HG03457 (cell line): ENCODE measurements around the gene PUM1.
"Not testable (repeated sequence)": the region's sequence is repeated elsewhere in the genome, so short reads cannot be mapped to it uniquely, and the experiment has no call there.

Source experiments
- ATAC-seq: cut with Tn5 transposase; IDR thresholded peaks from one replicate; pipeline ENCODE4 v1.9.1; 2021; ENCODE audit warnings: moderate number of reproducible peaks; ENCODE audit not compliant: unreplicated experiment

PUM1 gene

DNA sequence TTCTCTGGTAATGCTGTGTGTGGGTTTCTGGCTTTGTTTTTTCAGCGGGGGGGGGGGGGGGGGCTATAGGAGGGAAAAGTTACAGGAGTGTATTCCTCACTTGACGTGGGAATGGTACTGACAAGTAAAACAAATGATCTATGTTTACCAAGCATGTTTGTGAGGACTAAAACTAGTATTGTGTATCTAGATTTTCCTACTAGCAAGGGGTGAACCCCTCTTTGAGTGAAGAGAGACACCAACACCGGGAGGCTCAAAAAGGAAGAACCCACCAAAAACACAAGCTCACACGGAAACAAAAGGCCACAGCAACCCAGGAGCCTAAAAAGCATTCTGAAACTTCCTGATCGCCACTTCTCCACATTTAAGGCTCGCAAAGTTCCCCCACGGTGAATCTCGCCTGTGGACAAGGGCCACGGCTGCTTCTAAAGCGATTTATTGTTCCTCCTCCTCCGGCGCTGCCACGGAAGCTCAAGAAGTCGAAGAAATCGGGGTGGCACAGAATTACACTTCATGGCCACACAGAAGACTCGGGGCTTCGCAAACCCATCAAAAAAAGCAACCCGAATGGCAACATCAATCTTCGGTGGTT lies 703 bp downstream of the PUM1 start:
- no peak for ATAC-seq

DNA sequence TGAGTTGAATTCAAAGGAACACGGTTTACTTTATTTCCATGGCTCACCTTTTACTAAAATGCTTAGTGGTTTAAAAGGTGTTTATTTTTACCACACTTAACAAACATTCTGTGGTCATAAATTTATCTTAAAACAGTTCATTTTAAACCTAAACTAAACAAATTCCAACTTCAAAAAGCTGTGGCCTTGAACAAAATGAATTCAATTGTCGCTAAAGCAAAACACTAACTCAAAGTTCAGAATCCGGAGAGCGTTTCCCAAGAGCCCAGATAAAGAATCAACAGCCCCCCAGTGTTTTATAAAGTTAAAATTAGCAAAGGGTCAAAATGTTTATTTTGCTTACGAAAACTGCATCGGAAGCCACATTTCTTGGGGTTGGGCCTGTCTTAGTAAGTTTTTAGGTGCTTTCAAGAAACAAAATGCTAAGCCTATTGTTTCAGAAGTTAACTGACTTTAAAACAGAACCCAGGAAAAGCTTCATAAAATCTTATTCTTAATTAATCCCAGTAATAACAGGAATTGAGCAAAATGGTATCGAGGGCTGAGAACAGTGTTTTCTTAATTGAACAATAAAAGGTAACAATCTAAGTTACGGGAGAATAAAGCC lies 1.3 kb downstream of the PUM1 start:
- no peak for ATAC-seq

DNA sequence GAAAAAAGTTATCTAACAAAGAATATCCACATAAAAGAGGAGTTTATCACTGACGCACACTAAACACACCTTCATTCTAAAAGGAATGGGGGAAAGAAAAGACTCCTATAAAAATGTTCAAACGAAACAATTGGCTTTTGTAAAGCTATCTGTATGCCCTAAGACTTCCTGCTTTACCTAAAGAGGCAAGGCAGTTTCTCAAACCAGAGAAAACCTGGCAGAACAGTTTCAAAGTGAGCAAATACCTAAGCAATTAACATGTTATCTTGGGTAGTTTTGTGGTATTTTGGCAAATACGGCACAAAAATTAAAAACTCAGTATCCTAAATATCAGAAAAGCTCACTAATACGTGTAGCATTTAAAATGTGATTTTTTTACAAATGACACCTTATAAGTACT lies 1.9 kb downstream of the PUM1 start:
- no peak for ATAC-seq

DNA sequence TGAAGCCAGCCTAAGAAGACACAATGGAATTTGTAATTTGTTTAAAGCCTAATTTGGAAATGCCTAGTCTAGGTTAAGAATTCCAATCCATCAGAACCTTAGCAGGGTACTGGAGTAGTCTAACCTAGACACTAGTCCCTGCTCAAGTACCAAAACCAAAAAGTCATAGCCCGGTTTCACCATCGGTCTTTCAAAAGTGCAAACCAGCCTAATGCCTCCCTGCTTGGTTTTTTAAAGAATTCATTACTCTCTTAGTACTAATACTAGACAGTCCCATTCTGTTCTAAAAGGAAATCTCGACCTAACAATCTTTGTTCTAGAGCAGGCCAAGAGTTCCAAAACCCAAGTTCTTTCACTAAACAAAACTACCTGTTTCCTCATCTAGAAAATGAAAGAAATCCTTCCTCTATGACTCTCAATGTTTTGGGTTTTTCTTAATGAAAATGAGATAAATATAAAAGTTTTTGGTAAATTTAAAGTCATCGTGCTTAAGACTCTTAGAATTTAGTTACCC lies 2.6 kb downstream of the PUM1 start:
- ATAC-seq = no peak

DNA sequence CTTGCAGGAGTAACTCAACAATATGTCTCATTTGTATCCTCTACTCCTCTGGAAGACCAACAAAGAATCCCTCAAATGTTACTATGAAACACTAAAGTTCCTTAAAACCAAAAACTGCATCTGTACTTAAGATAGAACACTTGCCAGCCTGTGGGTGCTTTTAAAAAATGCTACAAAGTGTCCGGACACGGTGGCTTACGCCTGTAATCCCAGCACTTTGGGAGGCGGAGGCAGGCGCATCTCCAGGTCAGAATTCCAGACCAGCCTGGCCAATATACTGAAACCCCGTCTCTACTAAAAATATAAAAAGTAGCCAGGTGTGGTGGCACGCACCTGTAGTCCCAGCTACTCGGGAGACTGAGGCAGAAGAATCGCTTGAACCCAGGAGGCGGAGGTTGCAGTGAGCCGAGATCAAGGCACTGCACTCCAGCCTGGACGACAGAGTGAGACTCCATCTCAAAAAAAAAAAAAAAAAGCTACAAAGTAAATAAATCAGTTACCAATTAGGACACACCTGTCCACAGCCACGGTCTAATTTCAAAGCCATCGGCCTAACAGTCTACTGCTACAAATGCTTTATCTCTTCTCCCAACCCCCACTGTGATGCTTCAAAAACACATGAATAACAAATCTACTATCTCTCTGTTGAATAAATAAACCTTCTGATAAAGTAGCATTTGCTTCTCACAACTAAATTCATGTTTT lies 3.2 kb downstream of the PUM1 start:
- not testable (repeated sequence) for ATAC-seq

DNA sequence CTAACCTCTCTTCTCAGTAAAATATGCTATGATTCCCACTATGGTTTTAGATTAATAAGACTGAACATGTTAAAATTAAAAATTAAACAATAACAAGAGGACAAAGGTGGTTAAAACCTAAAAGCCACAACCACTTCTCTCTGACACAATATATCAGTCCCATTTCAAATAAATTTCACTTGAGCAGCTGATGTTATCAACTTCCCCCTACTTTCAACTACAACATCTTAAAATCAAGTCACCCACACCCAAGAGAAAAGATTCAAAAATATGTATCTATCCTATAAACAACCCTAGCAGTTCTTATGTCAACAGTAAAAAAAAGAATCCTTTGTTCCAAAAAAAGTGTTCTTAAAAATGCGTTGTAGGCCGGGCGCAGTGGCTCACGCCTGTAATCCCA lies 7.5 kb downstream of the PUM1 start:
- no peak for ATAC-seq

DNA sequence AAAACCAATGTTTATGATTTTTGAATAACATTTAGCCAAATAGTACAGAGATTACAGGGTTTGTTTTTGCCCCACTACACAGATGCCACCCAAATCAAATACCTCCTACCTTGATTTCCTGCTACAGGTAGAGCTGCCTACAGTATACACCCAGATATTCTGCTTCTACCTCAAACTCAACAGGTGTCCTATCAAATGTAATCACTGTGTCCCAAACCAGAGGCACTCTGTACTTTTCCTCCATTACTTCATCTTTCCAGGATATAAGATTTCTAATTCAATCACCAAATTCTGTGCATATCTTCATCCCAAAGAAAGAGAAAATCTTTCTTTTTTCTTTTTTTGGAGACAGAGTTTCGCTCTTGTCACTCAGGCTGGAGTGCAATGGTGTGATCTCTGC lies 9.6 kb downstream of the PUM1 start:
- ATAC-seq = no peak

DNA sequence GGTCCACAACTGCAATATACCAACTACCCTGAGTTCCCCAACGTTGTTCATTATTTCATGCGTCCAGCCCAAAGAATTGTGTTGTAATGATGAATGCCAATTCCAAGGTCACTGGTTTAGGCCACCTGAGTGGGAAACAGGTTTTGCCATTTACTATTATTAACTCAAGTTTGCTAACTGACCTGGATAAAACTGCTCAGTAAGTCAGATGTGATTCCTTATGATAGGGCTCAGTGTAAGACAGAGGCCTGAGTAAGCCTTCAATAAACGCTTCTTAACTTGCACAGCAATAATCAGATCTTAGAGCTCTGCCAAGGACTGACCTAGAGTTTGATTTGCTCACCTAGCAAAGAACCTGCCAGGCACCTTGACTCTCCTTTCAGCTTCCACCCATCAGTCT lies 10.0 kb downstream of the PUM1 start:
- no peak for ATAC-seq

DNA sequence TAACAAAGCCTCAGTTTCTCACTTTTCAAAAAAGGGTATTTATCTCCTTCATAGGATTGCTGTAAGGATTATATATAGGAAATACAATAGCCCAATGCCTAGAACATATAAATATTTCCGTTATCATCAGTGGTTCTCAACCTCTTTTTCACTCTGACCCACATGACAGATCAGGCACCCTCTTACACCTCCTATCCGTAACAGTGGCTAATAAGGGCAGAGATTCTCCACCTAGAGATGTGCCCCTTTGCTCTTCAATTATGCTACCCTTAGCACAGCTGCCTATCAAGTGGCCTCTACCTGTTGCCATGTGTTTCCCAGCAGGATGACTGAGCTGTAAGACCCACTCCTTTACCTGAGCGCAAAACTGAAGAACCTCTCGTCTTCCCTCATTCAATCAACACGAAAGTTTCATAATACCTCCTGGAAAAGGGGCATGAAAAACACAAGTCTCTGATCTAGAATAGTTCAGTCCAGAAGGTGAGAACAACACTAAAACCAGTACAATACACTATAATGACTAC lies 10.5 kb downstream of the PUM1 start:
- no peak for ATAC-seq

DNA sequence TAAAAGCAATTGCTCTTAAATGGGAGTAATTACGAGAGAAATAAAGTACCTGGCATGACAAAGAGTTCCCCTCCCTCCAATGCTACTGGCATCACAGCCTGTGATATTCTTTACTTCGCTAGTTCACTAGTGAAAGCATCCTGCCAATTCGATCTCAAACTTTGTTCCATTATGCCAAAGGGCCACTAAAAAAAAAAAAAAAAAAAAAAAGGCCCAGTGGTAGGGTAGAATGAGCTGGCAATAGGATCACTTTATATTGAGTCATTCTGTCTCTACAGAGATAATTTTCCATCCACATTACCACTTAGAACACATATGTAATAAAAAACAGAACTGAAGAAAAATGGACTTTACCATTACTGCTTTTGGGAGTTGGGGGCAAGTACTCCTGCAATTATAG lies 11.2 kb downstream of the PUM1 start:
- ATAC-seq = no peak

DNA sequence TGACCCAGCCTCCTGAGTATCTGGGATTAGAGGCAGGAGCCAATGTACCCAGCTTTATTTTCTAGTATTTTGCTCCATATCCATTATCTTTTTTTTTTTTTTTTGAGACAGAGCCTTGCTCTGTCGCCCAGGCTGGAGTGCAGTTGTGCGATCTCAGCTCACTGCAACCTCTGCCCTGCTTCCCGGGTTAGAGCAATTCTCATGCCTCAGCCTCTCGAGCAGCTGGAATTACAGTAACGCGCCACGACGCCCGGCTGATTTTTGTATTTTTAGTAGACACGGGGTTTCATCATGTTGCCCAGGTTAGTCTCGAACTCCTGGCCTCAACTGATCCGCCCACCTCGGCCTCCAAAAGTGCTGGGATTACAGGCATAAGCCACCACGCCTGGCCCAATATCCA lies 12.9 kb downstream of the PUM1 start:
- not testable (repeated sequence) for ATAC-seq

DNA sequence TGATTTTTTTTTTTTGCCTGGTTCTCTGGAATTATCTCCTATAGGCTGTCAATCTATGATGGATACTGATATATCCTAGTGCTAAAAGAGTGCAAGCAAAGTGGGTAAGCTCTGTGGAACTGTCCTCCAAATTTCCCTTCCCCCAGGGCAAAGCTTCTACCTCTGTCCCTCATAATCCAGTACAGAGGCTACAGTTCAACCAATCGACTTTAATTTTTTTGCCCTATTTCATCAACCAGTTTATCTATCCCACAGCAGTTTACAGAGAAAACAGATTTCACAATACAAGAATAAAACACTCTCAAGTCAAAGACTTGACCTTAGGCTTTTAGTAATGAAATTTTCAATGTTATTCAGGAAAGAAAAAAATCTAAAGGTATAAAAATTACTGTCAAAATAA lies 13.9 kb downstream of the PUM1 start:
- no peak for ATAC-seq

DNA sequence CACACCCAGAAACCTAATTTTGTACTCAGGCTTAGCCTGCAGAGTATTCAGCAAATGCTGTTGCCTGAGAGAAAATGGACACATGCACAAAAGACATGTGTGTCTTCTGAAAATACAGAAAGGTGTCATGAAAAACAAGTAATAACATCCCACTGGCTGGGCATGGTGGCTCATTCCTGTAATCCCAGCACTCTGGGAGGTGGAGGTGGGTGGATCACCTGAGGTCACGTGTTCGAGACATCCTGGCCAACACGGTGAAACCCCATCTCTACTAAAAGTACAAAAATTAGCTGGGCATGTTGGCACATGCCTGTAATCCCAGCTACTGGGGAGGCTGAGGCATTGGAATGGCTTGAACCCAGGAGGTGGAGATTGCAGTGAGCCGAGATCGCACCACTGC lies 18.0 kb downstream of the PUM1 start:
- ATAC-seq = not testable (repeated sequence)

DNA sequence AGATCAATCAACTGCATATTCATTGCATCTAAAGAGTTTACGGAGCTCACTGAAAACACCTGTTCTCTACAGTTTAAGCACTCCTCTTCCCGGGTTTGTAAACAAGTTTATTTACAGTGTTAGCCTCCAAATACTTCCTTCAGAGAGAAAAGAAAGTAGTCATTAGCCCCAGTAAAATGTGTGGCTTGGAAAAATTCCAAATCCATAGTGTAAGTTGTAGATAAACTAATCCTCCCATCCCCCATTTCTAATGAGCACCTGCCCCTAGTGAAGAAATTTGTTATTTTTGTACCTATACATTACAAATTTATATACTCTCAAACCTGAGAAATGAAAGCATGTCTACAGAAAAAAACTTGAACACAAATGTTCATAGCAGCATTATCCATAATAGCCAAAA lies 21.9 kb downstream of the PUM1 start:
- ATAC-seq = no peak

DNA sequence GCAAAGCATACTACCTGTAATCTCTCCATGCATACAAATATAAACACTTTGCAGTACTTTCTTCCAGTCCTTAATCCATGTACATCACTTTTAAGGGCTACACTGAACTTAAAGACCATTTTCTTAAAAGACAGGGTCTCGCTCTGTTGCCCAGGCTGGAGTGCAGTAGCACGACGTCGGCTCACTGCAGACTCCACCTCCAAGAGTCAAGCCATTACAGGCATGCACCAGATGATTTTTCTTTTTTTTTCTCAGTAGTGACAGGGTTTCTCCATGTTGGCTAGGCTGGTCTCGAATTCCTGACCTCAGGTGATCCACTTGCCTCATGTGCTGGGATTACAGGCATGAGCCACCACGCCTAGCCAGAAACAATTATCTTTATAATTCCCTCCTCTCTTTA lies 22.9 kb downstream of the PUM1 start:
- ATAC-seq = no peak

DNA sequence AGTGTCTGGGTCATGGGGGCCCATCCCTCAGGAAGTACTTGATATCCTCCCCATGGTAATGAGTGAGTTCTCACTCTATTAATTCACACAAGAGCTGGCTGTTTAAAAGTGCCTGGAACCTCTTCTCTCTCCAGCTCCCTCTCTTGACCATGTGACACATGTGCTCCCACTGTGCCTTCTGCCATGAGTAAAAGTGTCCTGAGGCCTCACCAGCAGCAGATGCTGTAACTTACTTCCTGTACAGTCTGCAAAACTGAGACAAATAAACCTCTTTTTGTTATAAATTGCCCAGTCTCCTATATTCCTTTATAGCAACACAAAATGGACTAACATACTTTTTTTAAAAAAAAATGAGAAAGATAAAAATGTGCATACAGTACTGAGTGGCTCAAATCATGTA lies 24.0 kb downstream of the PUM1 start:
- ATAC-seq = no peak

DNA sequence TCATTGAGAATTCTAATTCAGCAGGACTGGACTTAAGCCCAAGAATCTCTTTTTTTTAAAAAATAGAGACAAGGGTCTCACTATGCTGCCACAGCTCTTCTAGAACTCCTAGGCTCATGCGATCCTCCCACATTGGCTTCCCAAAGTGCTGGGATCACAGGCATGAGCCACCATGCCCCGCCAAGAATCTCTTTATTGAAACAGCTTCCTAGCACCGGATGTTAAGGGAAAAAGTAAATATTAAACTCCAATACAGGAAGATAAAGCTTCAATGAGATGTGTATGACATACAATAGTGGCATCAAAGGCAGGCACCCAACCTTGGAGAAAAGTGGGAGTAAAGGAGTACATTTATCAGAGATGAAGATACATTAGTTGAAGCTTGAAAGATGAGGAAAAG lies 25.5 kb downstream of the PUM1 start:
- no peak for ATAC-seq

DNA sequence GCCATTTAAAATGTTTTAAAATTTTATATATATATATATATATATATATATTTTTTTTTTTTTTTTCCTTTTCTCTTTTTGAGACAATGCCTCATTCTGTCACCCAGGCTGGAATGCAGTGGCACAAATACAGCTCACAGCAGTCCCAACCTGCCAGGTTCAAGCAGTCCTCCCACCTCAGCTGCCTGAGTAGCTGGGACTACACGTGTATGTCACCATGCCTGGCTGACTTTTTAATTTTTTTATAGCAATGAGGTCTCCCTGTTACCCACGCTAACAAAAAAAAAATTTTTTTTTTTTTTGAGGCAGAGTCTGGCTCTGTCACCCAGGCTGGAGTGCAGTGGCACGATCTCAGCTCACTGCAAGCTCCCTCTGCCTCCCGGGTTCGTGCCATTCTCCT lies 26.6 kb downstream of the PUM1 start:
- not testable (repeated sequence) for ATAC-seq

DNA sequence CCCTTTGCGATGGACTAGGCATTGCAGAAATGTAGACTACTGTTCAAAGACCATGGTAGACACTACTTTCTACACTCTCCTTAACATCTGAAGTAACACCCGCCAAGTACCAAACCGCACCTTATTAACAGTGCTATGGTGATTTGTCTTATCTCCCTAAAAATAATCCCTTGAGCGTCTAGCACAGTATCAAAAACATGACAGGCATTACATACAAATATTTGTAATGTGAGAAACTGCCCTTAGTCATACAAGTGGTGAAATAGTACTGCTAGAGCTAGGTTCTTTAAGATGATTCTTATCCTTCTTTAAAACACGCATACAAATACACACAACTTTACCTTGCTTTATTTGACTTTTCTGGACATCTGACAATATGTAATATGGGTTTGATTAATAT lies 27.2 kb downstream of the PUM1 start:
- ATAC-seq = no peak

DNA sequence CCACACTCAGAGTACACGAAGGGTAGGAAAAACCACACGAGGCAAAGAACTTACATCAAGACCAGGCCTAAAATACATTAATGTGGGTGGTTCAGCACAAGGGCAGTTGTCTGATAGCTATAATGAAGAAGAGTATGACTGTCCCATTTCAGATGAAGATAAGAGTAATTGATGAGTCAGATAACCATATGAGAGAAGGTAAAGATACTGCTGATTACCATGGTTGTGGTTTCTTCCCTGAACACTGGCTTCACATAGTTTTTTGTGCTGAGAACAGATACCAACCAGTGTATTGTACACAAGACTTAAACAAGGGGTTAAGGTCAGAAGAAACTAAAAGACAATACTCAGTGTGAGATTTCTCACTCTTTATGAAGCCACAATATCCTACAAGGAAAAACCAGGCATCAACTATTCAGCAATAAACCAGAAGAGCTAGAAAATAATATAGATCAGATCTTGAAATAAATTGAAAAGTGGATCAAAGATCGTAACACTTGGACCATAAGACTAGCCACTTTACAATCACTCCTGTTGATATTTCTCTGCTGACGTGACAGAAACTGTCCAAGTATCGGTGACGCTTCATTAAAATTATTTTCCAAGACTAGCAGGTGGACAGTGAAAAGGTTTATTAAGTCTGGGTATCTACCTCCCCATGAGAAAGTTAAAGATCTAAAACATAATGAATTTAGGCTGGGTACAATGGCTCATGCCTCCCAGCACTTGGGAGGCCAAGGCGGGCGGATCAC lies 28.6 kb downstream of the PUM1 start:
- no peak for ATAC-seq

DNA sequence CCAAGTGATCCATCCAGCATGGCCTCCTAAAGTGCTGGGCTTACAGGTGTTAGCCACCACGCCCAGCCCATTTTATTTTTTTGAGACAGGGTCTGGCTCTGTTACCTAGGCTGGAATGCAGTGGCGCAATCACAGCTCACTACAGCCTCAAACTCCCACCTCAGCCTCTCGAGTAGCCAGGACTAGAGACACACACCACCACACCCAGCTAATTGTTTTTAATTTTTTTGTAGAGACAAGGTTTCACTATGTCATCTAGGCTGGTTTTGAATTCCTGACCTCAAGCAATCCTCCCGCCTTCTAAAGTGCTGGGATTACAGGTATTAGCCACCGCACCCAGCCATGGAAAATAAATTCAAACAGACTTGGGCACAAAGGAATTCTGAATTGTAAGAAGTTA lies 31.9 kb downstream of the PUM1 start:
- no peak for ATAC-seq
